Testis (tissue), 2 donors: ENCODE measurements around the gene IWS1.

Experiments
- POLR2A ChIP-seq: fragments of 450-650 bp; IDR thresholded peaks from one replicate; pipeline ENCODE4 v1.6.1; 2017; ENCODE audit warnings: antibody characterized with exemption, mild to moderate bottlenecking, moderate library complexity
- TF ChIP-seq, protein P1 (sequence below), 3 experiments: fragments of 450-650 bp in 2 of 3; fragments of 200-600 bp in 1 of 3; sonication (generic) in 1 of 3; IDR thresholded peaks; one replicate each; pipeline ENCODE4 v1.5.1; 2016 to 2019; ENCODE audit warnings: antibody characterized with exemption in 3 of 3, mild to moderate bottlenecking in 2 of 3, moderate library complexity in 1 of 3

DNA sequence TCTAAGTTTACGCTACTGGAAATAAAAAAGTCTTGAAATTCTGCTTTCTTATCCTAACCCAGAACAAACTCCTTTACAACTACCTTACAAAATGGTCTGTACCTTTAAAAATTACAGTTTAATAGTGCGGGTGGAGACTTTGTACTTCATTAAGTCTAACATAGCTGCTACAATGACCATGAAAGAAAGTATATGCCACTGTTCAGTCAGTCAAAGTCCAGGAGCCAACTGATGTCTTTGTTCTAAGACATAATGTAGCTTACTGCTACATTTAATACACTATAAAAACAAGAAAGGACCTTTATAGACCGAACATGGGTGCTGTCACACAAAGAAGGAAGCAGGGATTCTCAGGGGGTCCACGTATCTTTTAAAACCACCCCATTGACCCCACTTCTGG lies 36.0 kb downstream of the IWS1 start:
- TF ChIP-seq, protein P1, sequence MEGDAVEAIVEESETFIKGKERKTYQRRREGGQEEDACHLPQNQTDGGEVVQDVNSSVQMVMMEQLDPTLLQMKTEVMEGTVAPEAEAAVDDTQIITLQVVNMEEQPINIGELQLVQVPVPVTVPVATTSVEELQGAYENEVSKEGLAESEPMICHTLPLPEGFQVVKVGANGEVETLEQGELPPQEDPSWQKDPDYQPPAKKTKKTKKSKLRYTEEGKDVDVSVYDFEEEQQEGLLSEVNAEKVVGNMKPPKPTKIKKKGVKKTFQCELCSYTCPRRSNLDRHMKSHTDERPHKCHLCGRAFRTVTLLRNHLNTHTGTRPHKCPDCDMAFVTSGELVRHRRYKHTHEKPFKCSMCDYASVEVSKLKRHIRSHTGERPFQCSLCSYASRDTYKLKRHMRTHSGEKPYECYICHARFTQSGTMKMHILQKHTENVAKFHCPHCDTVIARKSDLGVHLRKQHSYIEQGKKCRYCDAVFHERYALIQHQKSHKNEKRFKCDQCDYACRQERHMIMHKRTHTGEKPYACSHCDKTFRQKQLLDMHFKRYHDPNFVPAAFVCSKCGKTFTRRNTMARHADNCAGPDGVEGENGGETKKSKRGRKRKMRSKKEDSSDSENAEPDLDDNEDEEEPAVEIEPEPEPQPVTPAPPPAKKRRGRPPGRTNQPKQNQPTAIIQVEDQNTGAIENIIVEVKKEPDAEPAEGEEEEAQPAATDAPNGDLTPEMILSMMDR (IDR thresholded peaks at IDR 0.05): no peak
- TF ChIP-seq POLR2A: no peak
